Colonic mucosa (tissue), 4 donors: ENCODE measurements around the gene PLVAP. TPM values are rescaled to one million over a fixed set of nuclear protein-coding genes. Genes with fewer than 3 reads are reported as not detected.
A peak's percentile ranks its signal among the peaks of the same experiment; 100 is the strongest.
"Not testable (repeated sequence)": the region's sequence is repeated elsewhere in the genome, so short reads cannot be mapped to it uniquely, and the experiment has no call there.

Experiments
- DNase-seq: peaks from one replicate; pipeline ENCODE4 v3.0.0-alpha.2; 2020
- H3K27ac ChIP-seq: fragments of 200-600 bp; one replicate; pipeline ENCODE4 v1.8.0; 2021
- H3K27me3 ChIP-seq: fragments of 200-600 bp; one replicate; pipeline ENCODE4 v1.8.0; 2021
- H3K36me3 ChIP-seq: fragments of 200-600 bp; one replicate; pipeline ENCODE4 v1.8.0; 2021
- H3K4me1 ChIP-seq: fragments of 200-600 bp; one replicate; pipeline ENCODE4 v1.8.0; 2021; ENCODE audit warnings: mild to moderate bottlenecking
- H3K4me3 ChIP-seq: fragments of 200-600 bp; one replicate; pipeline ENCODE4 v1.8.0; 2021
- H3K9ac ChIP-seq, 2 donors: one replicate each; pipeline ENCODE4 v1.7.0; 2013; ENCODE audit warnings: control low read depth in 2 of 2, low read depth in 2 of 2, low read length in 2 of 2
- H3K9me3 ChIP-seq: fragments of 200-600 bp; one replicate; pipeline ENCODE4 v1.8.0; 2021
- CTCF ChIP-seq: fragments of 200-600 bp; IDR thresholded peaks from one replicate; pipeline ENCODE4 v1.8.0; 2022; ENCODE audit warnings: antibody characterized with exemption, mild to moderate bottlenecking
- intact Hi-C: fragments of 100-400 bp; cut with DNase I; formaldehyde crosslinking; loops from one replicate; pipeline ENCODE4 v1.14.1; 2022
- total RNA-seq, 2 donors: library from RNA; stranded (reverse); fragmentation: NEBNext Ultra II Directional in 1 of 2; extraction: Animal tissue kit (Norgen Biotek cat#: 25700) in 1 of 2; gene quantifications; one replicate each; pipeline ENCODE4 v1.2.1, GENCODE V29; 2021
- donor health status: healthy.
- donor health status: DM: no; HTN: no; CAD: no.
- donor health status: DM: no; HTN: no; CAD: no.

The PLVAP gene
- total RNA-seq, 2 donors from 2014 or later, result 20.8 to 47.1 TPM

- no peak for DNase-seq
- no peaks in the 10 kb centered on the region for H3K9me3 ChIP-seq
- no peak for TF ChIP-seq CTCF
- H3K27me3 ChIP-seq, result no peaks in the 10 kb centered on the region
- H3K9ac ChIP-seq, result no peak overlapping the region
- H3K4me1 ChIP-seq, result no peaks in the 10 kb centered on the region
- H3K4me3 ChIP-seq, result no peak overlapping the region
- no peak overlapping the region for H3K27ac ChIP-seq
- intact Hi-C loops, result no loop called here
- no peaks in the 10 kb centered on the region for H3K36me3 ChIP-seq
Observed at GRCh38 chr19:17378271-17378670, 1.1 kb upstream of the PLVAP start.

GRCh38 chr19:17370026-17370587, 7.0 kb downstream of the PLVAP start:
- no peak for DNase-seq
- no peak overlapping the region for H3K4me3 ChIP-seq
- no peak overlapping the region for H3K9ac ChIP-seq
- H3K27me3 ChIP-seq, result no peaks in the 10 kb centered on the region
- H3K27ac ChIP-seq, result peak overlapping the region; percentile 12
- no peak for TF ChIP-seq CTCF
- H3K4me1 ChIP-seq, result no peaks in the 10 kb centered on the region
- intact Hi-C loops, result no loop called here
- no peaks in the 10 kb centered on the region for H3K36me3 ChIP-seq
- no peaks in the 10 kb centered on the region for H3K9me3 ChIP-seq

GRCh38 chr19:17365361-17365760, 11.8 kb downstream of the PLVAP start:
- intact Hi-C loops, result no loop called here
- Histone ChIP-seq H3K9me3 (no peaks in the 10 kb centered on the region), H3K4me1 (no peaks in the 10 kb centered on the region), H3K4me3 (no peak overlapping the region), H3K36me3 (no peaks in the 10 kb centered on the region), H3K27ac (no peak overlapping the region), H3K9ac (no peak overlapping the region), H3K27me3 (no peaks in the 10 kb centered on the region)
- DNase-seq, result no peak
- no peak for TF ChIP-seq CTCF

GRCh38 chr19:17363852-17364605, 13.1 kb downstream of the PLVAP start:
- H3K4me1 ChIP-seq, H3K36me3 ChIP-seq, H3K9ac ChIP-seq, H3K4me3 ChIP-seq, H3K27ac ChIP-seq, DNase-seq, H3K27me3 ChIP-seq, H3K9me3 ChIP-seq, intact Hi-C loops: not testable (repeated sequence)

GRCh38 chr19:17359905-17360800, 17.0 kb downstream of the PLVAP start:
- no peaks in the 10 kb centered on the region for H3K9me3 ChIP-seq
- intact Hi-C loops, result no loop called here
- H3K4me3 ChIP-seq, result no peak overlapping the region
- no peaks in the 10 kb centered on the region for H3K36me3 ChIP-seq
- H3K9ac ChIP-seq, result no peak overlapping the region
- H3K4me1 ChIP-seq, result no peaks in the 10 kb centered on the region
- no peak for DNase-seq
- H3K27me3 ChIP-seq, result no peaks in the 10 kb centered on the region
- H3K27ac ChIP-seq, result no peak overlapping the region
- TF ChIP-seq CTCF, result no peak
